ENCODE measurements around the gene RPL22.

The RPL22 gene

GRCh38 chr1:6148497-6149241, 50.7 kb downstream of the RPL22 start:
- H3K27ac ChIP-seq, result peak overlapping the region; percentile 17; the same call in 1 of the 2 replicates
- TF ChIP-seq ZFX (IDR thresholded peaks at IDR 0.05), result no peak
- TF ChIP-seq CTCF (conservative IDR thresholded peaks at IDR 0.05), result no peak

GRCh38 chr1:6145864-6146410, 53.5 kb downstream of the RPL22 start:
- TF ChIP-seq CTCF (conservative IDR thresholded peaks at IDR 0.05) (no peak), ZFX (IDR thresholded peaks at IDR 0.05) (no peak)
- no peak overlapping the region for H3K27ac ChIP-seq

GRCh38 chr1:6145396-6145750, 54.0 kb downstream of the RPL22 start:
- H3K27ac ChIP-seq, result no peak overlapping the region
- TF ChIP-seq ZFX (IDR thresholded peaks at IDR 0.05) (no peak), CTCF (conservative IDR thresholded peaks at IDR 0.05) (no peak)

- H3K27ac ChIP-seq, result no peak overlapping the region
Observed at GRCh38 chr1:6144647-6145395, 54.6 kb downstream of the RPL22 start.

GRCh38 chr1:6144175-6144574, 55.2 kb downstream of the RPL22 start:
- TF ChIP-seq ZFX (IDR thresholded peaks at IDR 0.05) (no peak), CTCF (conservative IDR thresholded peaks at IDR 0.05) (no peak)
- H3K27ac ChIP-seq, result no peak overlapping the region

More at GRCh38 chr1:6144647-6145395, 54.6 kb downstream of the RPL22 start:
- no peak for TF ChIP-seq ZFX (IDR thresholded peaks at IDR 0.05)
- no peak for TF ChIP-seq CTCF (conservative IDR thresholded peaks at IDR 0.05)

GRCh38 chr1:6143395-6143794, 56.0 kb downstream of the RPL22 start:
- no peak overlapping the region for H3K27ac ChIP-seq
- TF ChIP-seq CTCF (conservative IDR thresholded peaks at IDR 0.05) (no peak), ZFX (IDR thresholded peaks at IDR 0.05) (no peak)

- TF ChIP-seq ZFX (IDR thresholded peaks at IDR 0.05) (no peak), CTCF (conservative IDR thresholded peaks at IDR 0.05) (no peak)
- H3K27ac ChIP-seq, result no peak overlapping the region
Observed at GRCh38 chr1:6142734-6143133, 56.7 kb downstream of the RPL22 start.
